ENCODE measurements around the gene AKR1A1.

DNA sequence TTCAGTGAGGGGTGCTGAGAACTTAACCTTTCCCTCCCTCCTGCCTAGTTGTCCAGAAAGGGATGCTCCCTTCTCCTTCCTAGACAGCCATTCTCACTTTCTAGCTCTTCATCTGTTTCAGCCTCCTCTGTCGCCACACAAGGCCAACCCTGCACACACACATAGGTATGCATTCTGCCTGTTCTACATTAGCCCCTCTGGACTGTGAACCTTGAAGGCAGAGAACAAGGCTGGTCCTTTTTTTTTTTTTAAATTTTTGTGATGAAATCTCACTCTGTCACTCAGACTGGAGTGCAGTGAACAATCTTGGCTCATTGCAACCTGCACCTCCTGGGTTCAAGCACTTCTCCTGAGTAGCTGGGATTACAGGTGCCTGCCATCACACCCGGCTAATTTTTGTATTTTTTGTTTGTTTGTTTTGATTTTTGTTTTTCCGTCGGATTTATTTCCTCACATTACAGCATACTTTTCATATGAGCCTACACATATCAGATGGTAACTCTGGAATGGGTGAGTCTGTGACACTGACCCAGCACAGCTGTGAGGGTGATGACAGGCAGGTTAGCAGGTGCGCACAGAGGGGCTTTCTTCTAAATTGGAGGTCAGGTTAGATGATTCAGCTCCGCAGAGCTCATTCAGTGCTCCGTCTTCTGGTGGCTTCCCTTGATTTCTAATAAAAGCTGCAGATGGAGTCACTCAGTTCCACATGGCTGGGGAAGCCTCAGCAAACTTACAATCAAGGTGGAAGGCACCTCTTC is 4.9 kb upstream of the AKR1A1 start:
- TF ChIP-seq POLR2A (IDR thresholded peaks at IDR 0.05; ENCODE audit: low read depth, low read length) = no peak
- no peak for TF ChIP-seq POLR2AphosphoS5 (IDR thresholded peaks at IDR 0.05; ENCODE audit: low read depth, low read length)
